Measurements from ENCODE around the gene TMEM88.

TMEM88 gene

DNA sequence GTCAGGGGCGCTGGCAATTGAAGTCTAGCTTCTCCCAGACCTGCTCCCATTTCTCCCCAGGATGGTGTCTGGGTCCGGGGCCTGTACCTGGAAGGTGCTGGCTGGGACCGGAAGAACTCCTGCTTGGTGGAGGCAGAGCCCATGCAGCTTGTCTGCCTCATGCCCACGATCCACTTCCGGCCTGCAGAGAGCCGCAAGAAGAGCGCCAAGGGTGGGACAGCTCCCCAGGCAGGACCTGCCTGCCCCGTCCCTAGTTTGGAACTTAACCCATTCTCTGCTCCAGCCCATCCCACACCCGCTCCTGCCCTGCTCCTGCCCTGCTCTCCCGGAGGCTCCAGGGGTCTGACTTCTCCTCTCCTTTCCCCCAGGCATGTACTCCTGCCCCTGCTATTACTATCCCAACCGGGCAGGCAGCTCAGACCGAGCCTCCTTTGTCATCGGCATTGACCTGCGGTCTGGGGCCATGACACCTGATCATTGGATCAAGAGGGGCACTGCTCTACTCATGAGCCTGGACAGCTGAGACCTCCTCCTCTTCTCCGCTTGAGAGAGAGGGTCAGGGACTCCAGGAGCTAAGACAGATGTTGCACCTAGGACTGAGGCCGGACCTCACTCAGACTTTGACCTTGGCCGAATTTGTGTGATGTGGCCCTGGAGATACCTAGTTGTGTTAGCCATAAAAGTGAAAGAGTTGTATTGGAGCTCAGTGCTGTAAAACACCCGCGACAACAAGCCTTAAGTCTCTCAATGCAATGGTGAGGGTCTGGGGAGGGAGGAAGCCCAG is 21.7 kb upstream of the TMEM88 start:
- no peak for DNase-seq

DNA sequence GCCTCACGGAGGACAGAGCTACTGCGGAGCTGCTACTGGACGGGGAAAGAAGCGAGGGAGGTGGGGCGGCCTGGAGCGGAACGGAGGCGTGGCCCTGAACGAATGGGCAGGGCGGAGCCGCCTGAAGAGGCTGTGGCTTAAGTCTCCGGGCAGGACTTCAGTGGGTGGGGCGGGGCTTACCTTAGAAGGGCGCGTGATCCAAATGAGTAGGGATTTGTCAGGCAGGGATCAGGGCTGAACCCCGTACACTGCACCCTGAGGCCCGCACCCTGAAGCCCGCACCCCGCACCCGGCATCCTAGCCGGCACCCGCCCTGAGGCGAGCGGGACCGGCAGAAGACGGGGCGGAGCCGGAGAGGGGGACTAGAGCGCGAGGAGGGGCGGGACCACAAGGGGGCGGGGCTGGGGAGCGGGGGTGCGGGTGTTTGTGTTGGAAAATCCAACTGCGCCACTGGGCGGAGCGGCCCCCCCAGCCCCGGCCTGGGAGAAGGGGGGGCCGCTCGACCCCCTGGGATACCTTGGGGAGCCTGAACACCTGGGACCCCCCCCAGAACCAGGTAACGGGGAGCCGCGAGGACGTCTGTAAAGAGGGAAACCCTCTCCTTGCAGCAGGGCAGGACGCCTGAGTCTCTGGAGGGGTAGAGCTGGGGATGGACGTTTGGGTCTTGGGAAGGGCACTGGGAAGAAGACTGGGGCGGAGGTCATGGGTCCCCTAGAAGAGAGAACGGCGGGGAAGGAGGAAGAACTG is 20.9 kb upstream of the TMEM88 start, which contains the start of gene KDM6B:
TSS of gene KDM6B (plus strand) at position 423 of the 747 bp plus-strand sequence. CDS start 11,338 bp downstream, outside the sequence.
- peak; percentile 81 for DNase-seq

DNA sequence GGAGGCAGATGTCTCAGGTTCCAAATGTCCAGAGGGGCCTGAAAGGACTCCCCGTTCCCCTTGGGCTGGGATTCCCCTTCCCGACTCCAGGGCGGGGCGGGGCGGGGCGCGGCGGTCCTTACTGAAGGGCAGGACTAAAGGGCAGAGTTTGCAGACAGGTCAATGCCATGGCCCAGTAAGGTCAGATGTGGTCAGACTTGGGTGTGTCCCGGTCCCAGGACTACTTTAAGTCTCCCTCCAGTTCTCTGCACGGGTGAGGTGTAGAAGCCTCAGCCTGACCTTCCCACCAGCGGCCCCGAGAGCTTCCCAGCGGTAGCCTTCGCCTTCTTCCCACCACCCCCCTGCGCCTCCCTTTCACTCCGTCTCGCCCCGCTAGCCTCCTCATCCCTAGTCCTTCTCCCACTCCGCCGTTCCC is 20.3 kb upstream of the TMEM88 start:
- no peak for DNase-seq

DNA sequence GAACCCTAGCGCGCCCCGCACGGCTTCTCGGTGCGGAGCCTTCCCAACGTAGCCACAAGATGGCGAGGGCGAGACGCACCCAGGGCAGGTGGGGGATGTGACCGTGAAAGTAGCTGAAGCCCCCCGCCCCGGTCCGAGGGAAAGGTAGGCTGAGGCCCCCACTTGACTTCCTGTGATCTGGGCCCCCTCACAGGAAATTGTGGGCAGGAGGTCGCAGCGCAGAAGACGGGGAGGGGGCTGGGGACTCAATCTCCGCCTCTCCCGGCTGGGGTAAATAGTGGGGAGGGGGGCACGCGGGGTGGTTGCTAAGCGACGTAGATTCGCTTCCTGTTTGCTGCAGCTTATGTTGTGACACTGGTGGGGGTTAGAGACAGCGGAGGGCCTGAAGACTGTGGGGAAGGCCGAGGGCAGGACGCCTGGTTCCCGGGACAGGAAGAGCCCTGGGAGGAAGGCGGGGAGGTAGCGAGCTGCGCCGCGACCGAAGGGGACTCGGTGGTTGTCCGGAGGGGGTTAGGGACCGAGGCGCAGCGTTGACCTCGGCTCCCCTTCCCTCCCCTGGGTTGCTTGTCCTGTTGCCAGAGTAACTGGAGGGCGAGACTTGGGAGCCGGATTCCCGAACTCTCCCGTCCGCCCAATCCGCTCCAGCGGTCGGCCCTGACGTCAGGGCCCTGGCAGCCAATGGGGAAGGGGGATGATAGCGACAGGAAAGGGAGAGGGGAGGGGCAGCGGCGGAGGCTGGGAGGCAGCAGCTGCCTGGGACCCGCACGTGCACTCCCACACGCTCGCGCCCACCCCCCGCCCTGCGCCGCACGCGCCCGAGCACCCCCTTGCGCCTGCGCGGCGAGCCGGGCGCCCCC is 19.7 kb upstream of the TMEM88 start:
- DNase-seq = peak; percentile 98

DNA sequence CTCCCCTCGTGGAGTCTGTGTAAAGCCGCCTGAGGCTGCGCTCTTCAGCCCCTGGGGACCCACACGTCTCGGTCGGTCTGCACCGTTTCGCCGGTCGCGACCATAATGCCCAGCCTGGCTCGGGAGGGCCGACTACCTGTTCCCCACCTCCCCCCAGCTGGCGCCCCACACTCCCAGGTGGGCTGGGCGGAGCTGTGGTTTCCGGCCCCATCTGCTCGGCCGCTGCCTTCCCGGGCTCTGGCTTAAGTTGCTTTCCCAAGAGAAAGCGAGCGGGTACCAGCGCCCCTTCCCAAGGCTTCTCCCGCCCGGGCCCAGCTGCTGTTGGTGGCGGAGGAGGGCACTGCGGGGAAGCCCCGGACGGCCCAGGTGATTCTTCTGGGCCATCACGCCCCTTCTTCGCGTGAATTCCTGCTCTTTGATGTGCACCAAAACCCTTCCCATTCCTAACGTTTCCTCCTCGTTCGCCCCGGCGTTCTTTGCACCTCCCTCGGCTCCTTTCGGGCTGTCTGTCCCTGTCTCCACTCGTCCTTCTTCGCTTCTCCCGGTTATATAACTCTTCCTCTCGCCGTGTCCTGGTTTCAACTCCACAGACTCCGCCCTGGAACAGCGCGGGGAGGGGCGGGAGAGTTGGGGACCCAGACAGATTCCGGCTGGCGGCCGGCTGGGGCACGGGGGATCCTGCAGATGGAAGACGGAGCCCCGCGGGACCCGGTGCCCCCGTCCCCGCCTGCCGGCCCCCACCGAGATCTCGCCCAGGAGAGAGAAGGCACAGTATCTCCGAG is 18.9 kb upstream of the TMEM88 start:
- DNase-seq = peak; percentile 60

DNA sequence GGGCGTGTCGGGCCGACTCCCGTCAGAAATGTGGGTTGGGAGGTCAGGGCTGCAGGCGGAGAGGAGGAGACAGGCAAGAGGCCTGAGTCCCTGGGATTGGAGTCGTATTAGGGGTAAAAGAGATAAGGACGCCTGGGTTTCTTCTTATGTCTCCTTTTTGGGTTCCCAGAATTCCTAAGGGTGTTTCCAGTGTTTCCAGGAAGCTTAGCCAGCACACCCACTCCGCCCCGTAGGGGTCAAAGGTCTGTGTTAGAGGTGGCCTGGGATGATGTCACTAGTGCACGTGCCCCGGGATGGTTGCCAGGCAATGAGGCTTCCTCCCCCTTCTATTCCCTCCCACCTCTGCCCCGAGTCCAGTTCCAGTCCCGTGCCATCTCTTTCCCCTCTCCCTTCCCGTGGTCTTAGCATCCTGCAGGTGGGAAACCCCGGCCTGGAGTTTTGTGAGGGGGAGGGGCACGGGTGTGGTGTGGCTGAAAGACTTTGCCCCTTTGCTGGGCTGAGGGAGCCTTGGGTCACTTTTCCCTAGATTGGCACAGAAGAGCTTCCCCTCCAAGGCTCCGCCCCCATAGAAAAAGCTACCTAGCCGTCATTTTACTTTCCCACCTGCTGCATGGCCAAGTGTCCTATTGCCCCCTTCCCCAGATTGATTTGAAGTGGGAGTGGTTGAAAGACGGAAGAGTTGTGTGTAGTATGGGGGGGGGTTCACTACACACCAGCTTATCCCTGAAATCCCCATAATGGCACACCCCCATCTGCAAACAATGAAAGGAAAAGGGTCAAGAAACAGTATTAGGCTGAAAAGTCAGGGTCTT is 18.1 kb upstream of the TMEM88 start:
- peak; percentile 49 for DNase-seq

DNA sequence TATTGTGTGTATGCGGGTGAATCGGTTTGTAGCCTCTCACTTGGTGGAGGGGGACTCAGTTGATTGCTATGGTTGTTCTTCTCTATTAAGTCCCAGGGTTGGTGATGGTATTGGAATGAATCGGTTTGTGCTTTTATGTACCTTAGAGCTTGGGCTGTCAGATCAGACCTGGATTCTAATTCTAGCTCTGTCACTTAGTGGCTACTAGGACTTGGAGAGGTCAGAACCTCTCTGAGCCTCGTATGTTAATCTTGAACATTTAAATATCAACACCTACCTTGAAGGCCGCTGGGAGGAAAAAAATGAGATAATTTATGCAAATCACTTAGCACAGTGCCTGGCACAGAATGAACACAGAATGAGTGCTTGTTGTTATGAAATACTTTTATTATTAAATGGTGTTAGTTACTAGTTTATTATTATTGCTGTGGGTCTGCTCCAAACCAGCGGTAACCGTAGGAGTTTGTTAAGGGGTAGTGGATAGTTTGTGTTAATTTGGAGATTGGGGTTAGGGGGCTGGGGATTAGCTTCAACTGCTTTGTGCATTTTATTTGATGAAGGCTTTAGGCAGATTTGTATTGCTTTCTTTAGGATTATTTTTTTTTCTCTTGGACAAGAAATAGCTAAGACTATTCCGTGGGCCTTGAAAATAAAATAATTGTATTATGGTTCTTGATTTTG is 17.3 kb upstream of the TMEM88 start:
- no peak for DNase-seq

DNA sequence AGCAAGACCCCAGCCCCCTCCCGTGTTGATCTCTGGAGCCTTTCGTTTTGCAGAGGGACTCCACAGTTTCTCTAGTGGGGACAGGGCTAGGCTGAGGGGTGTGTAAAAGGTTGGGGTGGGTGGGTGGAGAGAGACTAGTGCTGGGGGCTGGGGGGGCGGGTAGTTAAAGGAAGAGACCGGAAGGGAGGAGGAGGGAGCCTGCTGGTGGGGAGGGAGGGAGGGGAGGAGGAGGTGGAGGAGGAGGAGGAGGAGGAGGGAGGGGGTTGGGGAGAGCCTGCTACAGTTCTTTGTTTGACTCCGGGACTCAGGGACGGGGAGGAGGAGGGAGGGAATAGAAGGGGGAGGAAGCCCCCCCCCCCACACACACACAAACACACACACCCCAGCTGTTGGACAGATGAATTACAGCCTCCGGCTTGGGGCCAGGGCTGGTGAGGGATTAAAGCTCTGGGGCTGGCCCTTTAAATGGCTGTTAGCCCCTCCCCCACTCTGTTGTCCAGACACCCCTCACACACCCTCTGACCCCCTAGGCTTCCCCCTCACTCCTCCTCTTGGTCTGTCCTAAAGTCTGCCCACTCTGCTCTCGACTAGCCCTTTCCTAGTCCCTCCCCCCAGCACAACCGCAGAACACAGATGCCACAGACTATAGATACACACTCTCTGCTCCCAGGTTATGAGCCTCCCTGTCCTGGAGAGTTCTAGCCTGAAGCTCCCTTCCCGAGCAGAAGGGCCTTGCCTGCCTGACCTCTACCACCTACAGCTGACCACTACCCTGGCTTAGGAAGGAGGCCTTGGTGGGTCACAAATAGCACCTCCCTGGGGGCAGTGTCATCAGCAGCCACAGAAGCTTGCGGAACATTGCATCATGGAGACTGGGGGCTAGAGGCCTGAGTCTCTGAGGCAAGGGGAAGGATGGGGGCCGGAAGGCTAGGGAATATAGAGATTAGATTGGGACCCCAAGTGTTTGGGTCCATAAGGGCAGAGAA is 16.5 kb upstream of the TMEM88 start:
- DNase-seq = peak; percentile 31

DNA sequence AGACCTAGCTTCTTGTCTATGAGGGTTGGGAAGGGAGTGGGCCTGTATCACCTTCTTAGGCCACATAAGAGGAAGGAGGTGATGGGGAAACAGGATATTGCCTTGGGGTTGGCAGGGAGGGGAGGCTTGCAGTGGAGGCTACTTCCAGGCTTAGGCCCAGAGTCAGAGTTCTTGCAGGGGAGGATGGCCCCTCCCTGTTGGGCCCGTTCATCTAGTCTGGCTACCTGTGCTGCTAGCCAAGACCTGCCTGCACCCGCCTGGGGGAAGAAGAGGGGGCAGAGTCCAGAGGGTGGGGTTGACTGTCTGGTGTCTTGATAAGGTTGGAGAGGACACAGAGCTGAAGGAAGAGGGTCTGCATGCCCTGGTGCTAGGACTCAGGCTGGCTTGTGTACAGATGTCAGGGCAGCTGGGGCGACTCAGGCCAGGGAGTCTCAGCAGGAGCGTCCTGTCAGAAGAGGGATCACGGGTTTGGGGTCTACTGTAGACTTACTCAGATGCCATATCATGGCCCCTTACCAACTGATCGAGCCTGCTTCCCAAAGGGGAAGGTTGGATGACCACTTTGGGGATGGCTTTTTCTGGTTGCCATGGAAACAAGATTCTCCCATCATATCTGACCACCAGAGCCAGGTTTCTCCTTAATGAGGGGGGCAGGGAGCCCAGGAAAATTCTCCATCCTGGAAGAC is 15.5 kb upstream of the TMEM88 start:
- DNase-seq = no peak

DNA sequence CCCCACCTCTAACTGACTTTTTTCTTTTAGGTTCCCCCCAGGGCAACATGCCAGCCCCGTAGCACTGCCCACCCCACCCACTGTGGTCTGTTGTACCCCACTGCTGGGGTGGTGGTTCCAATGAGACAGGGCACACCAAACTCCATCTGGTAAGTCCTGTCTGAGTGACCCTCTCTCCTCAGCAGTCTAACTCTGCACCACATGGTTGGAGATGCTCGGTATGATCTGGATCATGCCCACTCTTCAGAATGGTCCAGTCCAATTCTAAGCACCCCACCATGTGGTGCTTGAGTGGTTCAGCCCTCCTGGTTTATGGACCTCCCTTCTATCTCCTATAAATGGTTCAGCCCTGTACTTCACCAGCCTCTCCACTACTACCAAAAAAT is 15.0 kb upstream of the TMEM88 start:
- DNase-seq = no peak

DNA sequence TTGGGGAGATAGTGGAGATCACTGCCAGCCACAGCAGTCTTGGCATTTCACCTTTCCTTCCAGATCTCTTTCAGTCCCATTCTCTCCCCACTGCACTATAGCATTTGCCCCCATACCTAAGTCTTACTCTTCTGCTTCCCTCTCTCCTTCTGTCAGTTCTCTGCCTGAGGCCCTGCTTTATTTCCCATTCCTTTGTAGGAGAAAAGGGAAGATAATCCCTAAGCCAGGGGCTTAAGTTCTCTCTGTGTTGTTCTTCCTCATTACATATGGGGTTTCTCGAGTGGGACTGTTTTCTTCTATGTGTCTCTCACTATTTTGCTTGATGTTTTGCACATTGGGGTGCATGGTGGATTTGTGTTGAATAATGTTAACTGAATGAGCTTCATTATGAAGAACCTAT is 14.4 kb upstream of the TMEM88 start:
- DNase-seq = no peak

DNA sequence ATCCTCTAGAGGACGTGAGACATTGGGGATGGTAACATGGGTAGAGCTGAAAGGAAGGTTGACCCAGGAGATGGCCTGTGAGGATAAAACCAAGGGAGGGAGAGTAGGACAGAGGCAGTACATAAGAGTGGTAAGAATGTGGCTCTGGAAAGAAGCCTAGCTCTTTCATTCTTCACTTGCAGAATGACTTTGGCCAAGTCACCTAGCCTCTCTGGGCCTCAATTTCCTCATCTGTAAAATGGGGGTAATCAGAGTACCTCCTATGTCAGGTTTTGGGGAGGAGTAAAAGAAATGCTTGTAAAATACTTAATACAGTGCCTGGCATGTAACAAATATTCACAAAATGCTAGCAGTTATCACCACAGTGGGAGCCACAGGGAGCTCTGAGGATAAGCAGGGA is 14.0 kb upstream of the TMEM88 start:
- DNase-seq = no peak

DNA sequence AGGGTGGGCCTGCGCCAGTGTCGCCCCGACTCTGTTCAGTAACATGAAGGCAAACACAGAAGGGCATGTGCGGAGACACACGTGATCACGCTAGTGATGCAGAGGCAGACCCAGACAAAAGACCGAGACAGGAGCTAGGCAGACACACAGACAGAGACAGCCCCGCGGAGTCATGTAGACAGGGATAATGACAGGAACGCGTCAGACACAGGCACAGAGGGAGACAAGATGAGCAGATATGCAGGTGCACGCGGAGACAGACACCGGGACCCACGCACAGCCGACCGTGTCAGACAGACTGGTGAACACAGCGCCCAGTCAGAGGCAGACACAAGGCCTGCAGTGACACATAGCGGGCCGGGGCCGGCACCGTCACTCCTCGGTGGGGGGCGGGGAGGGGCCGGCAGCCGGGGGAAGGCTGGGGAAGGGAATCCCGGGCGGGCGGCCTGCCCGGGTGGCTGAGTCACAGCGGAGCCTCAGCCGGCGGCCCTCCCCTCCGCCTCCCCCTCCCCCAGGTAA is 13.4 kb upstream of the TMEM88 start:
- DNase-seq = peak; percentile 85

DNA sequence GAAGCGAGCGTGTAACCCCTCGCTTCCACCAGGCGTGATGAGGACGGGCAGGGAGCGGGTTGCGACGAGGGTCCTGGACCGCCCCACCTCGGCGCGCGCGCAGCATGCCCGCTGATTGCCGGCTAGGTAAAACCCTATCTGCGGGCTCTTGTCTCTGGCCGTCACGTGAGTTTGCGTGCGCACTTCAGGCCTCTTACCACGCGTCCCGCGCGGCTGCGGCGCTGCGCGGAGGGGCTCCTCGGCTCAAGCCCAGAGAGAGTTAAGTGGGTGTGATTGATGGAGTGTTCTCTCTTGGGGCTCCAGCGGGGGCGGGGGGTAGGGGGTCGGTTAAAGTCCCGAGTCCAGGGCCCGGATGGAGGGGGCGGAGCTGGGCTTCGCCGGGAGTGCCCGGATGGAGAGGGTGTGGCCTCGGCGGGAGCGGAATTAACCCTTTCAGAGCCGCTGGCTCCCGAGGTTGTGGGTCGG is 12.9 kb upstream of the TMEM88 start:
- peak; percentile 87 for DNase-seq

DNA sequence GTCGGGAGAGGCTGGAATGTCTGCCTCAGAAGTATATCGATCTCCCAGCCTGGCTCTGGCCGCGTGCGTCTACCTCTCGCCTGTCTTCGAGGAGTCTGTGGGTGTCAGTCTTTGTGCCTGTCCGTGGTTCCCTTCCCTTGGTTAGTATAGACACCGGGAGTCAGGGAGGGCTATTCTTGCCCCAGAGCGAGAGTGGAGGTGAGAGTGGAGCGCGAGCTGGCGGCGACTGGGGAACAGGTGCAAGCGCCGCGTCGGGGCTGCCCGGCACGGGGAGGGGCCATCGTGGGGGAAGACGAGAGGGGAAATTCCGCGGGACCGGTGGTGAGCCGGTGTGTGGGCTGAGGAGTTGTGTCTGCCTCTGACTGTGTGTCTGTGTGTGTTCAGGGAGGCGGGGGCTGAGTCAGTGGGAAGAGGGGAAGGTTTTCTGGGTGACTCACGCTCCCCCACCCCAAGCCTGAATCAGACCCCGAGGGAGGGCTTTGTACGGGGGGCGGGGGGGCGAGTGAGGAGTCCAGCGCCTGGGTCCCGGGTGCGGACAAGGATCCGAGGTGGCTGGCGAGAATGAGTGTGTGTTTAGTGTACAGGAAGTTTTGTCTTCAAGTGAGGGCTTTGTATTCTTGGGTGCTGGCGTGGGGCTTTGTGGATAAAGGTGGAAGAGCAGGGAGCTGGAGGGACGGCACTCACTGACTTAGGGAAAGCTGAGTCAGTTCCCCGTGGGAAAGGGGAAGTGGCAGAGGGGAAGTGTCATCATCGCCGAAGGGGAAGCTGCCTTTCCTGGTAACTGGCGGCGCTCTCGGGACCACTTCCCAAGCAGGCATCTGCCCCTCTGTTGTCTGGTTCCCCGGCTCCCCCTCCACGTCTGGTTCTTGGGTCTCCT is 12.2 kb upstream of the TMEM88 start:
- DNase-seq = no peak

DNA sequence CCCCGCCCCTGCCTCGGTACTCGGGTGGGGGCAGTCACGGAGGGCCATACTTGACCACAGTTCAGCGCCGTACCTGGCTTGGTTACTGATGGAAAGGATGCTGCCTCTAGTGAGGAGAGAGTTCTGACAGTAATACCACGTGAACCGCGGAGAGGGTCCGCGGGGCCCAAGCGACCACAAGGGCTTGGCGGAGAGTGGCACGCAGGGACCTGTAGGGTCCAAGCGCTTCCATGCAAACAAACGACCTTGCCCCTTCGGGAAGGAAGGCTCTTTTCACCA is 11.7 kb upstream of the TMEM88 start:
- no peak for DNase-seq

DNA sequence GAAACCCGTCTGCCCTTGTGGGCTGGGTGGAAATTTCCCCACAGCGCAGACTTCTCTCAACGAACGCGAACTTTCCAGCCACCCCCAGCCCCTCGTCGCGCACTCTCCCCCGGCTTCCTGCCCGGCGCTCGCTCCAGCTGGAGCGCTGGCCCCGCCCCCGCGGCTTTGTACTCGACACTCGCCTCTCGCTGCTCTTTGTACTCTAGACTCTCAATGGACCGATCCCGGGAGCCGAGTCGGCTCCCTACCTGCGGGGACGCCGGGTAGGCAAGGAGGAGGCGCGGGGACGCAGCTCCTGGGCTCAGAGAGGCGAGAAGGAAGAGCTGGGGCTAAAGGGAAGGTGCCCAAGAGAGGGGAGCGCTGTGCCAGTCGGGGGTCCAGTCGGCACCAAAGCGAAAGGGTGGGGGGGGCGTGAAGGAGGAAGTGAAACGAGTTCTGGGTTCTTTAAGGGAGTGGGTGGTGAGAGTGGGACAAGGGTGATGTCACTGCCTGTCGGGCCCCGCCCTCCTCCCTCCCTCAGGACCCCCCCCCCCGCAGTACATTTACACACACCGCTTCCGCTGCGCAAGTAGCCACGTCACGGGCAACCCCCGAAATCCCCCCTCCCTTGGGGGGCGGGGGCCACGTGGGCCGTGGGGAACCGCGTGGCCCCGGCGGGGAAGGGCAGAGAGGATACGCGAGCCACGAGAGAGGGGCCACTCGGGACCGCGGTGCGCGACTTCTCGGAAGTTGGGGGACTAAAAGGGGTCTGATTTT is 11.2 kb upstream of the TMEM88 start:
- DNase-seq = peak; percentile 74

Data from midbrain (tissue), 1 donor.